C4-2B (cell line): ENCODE measurements around the gene IRF1.

ENCODE experiments used
- ZFX ChIP-seq: fragments of 450-650 bp; IDR thresholded peaks from 2 replicates; pipeline ENCODE4 v1.6.1; 2017
- TF ChIP-seq, protein P1 (sequence below): fragments of 450-650 bp; conservative IDR thresholded peaks from 2 replicates; pipeline ENCODE4 v1.5.1; 2017; ENCODE audit warnings: mild to moderate bottlenecking

DNA sequence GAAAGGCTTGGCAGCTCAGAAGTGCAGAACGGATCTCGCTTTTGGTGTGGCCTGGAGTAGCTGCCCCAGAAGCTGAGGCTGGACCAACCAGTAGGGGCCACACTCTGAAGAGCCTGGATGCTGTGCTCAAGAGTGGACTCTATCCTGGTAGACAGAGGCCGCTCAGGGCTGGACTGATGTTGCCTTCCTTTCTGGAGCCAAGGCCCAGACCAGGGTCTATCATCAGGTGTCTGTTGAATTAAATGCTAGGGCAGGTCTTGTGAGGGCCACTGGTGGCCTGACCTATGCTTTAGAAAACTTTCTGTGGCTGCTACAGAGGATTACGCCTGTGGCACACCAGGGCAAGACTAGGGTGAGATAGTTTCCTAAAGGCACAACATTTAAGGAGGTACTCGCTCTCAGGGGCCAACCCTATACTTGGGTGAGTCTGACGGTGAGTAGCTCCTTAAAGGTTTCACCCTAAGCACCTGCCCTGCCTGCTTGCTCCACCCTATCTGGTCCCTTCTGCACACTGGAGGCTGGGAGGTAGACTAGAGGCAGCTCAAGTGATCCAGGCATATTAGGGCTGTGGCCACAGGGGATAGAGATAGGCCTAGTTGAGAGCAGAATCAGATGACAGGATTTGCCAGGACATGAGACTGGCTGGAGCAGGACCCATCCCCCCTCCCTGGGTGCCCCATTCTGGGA is 9.8 kb upstream of the IRF1 start:
- TF ChIP-seq, protein P1, sequence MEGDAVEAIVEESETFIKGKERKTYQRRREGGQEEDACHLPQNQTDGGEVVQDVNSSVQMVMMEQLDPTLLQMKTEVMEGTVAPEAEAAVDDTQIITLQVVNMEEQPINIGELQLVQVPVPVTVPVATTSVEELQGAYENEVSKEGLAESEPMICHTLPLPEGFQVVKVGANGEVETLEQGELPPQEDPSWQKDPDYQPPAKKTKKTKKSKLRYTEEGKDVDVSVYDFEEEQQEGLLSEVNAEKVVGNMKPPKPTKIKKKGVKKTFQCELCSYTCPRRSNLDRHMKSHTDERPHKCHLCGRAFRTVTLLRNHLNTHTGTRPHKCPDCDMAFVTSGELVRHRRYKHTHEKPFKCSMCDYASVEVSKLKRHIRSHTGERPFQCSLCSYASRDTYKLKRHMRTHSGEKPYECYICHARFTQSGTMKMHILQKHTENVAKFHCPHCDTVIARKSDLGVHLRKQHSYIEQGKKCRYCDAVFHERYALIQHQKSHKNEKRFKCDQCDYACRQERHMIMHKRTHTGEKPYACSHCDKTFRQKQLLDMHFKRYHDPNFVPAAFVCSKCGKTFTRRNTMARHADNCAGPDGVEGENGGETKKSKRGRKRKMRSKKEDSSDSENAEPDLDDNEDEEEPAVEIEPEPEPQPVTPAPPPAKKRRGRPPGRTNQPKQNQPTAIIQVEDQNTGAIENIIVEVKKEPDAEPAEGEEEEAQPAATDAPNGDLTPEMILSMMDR = no peak
- TF ChIP-seq ZFX = no peak
